ENCODE results near the gene PLEKHG5.

Gene PLEKHG5

GRCh38 chr1:6466751-6467150 is 24.7 kb downstream of the PLEKHG5 start:
- DNase-seq (ENCODE audit: low read depth): no peak
- TF ChIP-seq CTCF (conservative IDR thresholded peaks at IDR 0.05; ENCODE audit: low read length): no peak
- no peak overlapping the region for H3K4me3 ChIP-seq (ENCODE audit: low read length)

- H3K4me3 ChIP-seq (ENCODE audit: low read length): no peak within 1 kb of the TSS
- DNase-seq (ENCODE audit: low read depth): no peak
These were observed 25.4 kb downstream of the PLEKHG5 start, which contains the start of gene TNFRSF25 for GRCh38 chr1:6466023-6466422. Gene TNFRSF25 (minus strand): TSS chr1:6466173. CDS start chr1:6466107, 66 bp downstream.

GRCh38 chr1:6465461-6466005 is 25.9 kb downstream of the PLEKHG5 start:
- H3K4me3 ChIP-seq (ENCODE audit: low read length): no peak overlapping the region
- TF ChIP-seq CTCF (conservative IDR thresholded peaks at IDR 0.05; ENCODE audit: low read length): no peak
- no peak for DNase-seq (ENCODE audit: low read depth)

More at GRCh38 chr1:6466023-6466422, 25.4 kb downstream of the PLEKHG5 start, which contains the start of gene TNFRSF25:
- TF ChIP-seq CTCF (conservative IDR thresholded peaks at IDR 0.05; ENCODE audit: low read length): no peak

- H3K4me3 ChIP-seq (ENCODE audit: low read length): no peak overlapping the region
- TF ChIP-seq CTCF (conservative IDR thresholded peaks at IDR 0.05; ENCODE audit: low read length): no peak
- DNase-seq (ENCODE audit: low read depth): no peak
These were observed 26.6 kb downstream of the PLEKHG5 start for GRCh38 chr1:6464915-6465314.

GRCh38 chr1:6464514-6464836 is 27.0 kb downstream of the PLEKHG5 start:
- DNase-seq (ENCODE audit: low read depth): no peak
- H3K4me3 ChIP-seq (ENCODE audit: low read length): no peak overlapping the region
- TF ChIP-seq CTCF (conservative IDR thresholded peaks at IDR 0.05; ENCODE audit: low read length): no peak

GRCh38 chr1:6463120-6463412 is 28.4 kb downstream of the PLEKHG5 start:
- H3K4me3 ChIP-seq (ENCODE audit: low read length): no peak overlapping the region
- DNase-seq (ENCODE audit: low read depth): no peak
- no peak for TF ChIP-seq CTCF (conservative IDR thresholded peaks at IDR 0.05; ENCODE audit: low read length)

- no peak for TF ChIP-seq CTCF (conservative IDR thresholded peaks at IDR 0.05; ENCODE audit: low read length)
- no peak for DNase-seq (ENCODE audit: low read depth)
- H3K4me3 ChIP-seq (ENCODE audit: low read length): no peak overlapping the region
These were observed 28.9 kb downstream of the PLEKHG5 start for GRCh38 chr1:6462412-6463119.
